A549 (cell line): Measurements from ENCODE around the gene ZNHIT6. TPM values are rescaled to one million over a fixed set of nuclear protein-coding genes. Genes with fewer than 3 reads are reported as not detected.

Experiments
- ATAC-seq, 2 experiments: fragments of 200-7000 bp in 1 of 2; fragments of >200 bp in 1 of 2; cut with Nextera tagmentation in 1 of 2; cut with Tn5 transposase in 1 of 2; 3 replicates each; pipeline versions ENCODE4 v1.8.0 to v1.9.1; 2018 to 2020; ENCODE audit warnings: mild to moderate bottlenecking in 1 of 2, moderate library complexity in 1 of 2
- CTCF ChIA-PET: fragments of 300-600 bp; sonication (Branson Sonifier 250); formaldehyde crosslinking; extraction: SDS; loops from one replicate; lab custom pipeline; 2021; ENCODE audit warnings: antibody characterized with exemption, inconsistent platforms; lab: Yijun Ruan, JAX
- POLR2A ChIA-PET: fragments of 350-600 bp; formaldehyde crosslinking; extraction: SDS; loops from one replicate; lab custom pipeline; 2021; ENCODE audit warnings: antibody characterized with exemption, inconsistent platforms; lab: Yijun Ruan, JAX
- DNase-seq, 2 experiments: peaks; one replicate each; pipeline versions ENCODE4 v3.0.0 to v3.0.0-alpha.2; 2011 to 2016; ENCODE audit warnings: low read depth in 1 of 2, low spot score in 1 of 2
- FAIRE-seq: peaks from 2 replicates; lab custom pipeline; 2011; peaks lifted over from hg19 to GRCh38; lab: Jason Lieb, UNC
- H3K27ac ChIP-seq, 2 experiments: fragments of >200 bp; sonication (Bioruptor Twin); formaldehyde crosslinking; 3 replicates each; pipeline ENCODE4 v1.5.1; 2016 to 2017
- H3K4me1 ChIP-seq: fragments of >200 bp; sonication (Bioruptor Twin); formaldehyde crosslinking; 3 replicates; pipeline ENCODE4 v1.6.1; 2016
- H3K4me2 ChIP-seq: fragments of >200 bp; sonication (Bioruptor Twin); formaldehyde crosslinking; 3 replicates; pipeline ENCODE4 v1.6.1; 2016
- H3K4me3 ChIP-seq: fragments of >200 bp; sonication (Bioruptor Twin); formaldehyde crosslinking; 3 replicates; pipeline ENCODE4 v1.5.1; 2016
- H3K9me3 ChIP-seq: fragments of >200 bp; sonication (Bioruptor Twin); formaldehyde crosslinking; 3 replicates; pipeline ENCODE4 v1.6.1; 2016
- ATOH8 ChIP-seq: fragments of 250-450 bp; sonication (Bioruptor Pico); IDR thresholded peaks from 2 replicates; pipeline ENCODE4 v1.5.0; 2020; ENCODE audit warnings: low read depth, mild to moderate bottlenecking, moderate library complexity
- BCL3 ChIP-seq: fragments of >200 bp; sonication (Bioruptor Twin); formaldehyde crosslinking; IDR thresholded peaks from 3 replicates; pipeline ENCODE4 v1.6.1; 2016
- BHLHE40 ChIP-seq: IDR thresholded peaks from 2 replicates; pipeline ENCODE4 v1.6.1; 2012; ENCODE audit warnings: low read depth, low read length, inconsistent platforms
- CBX2 ChIP-seq: fragments of 200-600 bp; sonication (generic); IDR thresholded peaks from 2 replicates; pipeline ENCODE4 v1.6.1; 2016; ENCODE audit warnings: low read depth, mild to moderate bottlenecking, borderline replicate concordance
- CEBPB ChIP-seq, 2 experiments: fragments of >200 bp in 1 of 2; sonication (Bioruptor Twin) in 1 of 2; formaldehyde crosslinking in 1 of 2; IDR thresholded peaks; 2 replicates each; pipeline ENCODE4 v1.6.1; 2012 to 2016
- CHD4 ChIP-seq: fragments of 200-600 bp; sonication (generic); IDR thresholded peaks from 2 replicates; pipeline ENCODE4 v1.6.1; 2016; ENCODE audit warnings: antibody characterized with exemption, mild to moderate bottlenecking, borderline replicate concordance
- FOSB ChIP-seq: fragments of 250-450 bp; sonication (Bioruptor Pico); IDR thresholded peaks from 2 replicates; pipeline ENCODE4 v1.5.0; 2020; ENCODE audit warnings: mild to moderate bottlenecking, moderate library complexity
- GATA3 ChIP-seq: IDR thresholded peaks from 2 replicates; pipeline ENCODE4 v1.6.1; 2012; ENCODE audit warnings: borderline replicate concordance
- HDAC2 ChIP-seq: fragments of 200-600 bp; sonication (generic); IDR thresholded peaks from 2 replicates; pipeline ENCODE4 v1.6.1; 2016
- HES2 ChIP-seq: fragments of >200 bp; sonication (Bioruptor Twin); formaldehyde crosslinking; IDR thresholded peaks from 2 replicates; pipeline ENCODE4 v1.6.1; 2016
- HEYL ChIP-seq: fragments of 250-450 bp; sonication (Bioruptor Pico); IDR thresholded peaks from 2 replicates; pipeline ENCODE4 v1.8.0; 2021; ENCODE audit warnings: mild to moderate bottlenecking, moderate library complexity
- HOXB13 ChIP-seq: fragments of 250-450 bp; sonication (Bioruptor Pico); IDR thresholded peaks from 2 replicates; pipeline ENCODE4 v1.5.0; 2020; ENCODE audit warnings: low read depth, mild to moderate bottlenecking, moderate library complexity
- KDM5A ChIP-seq: fragments of 200-600 bp; sonication (generic); IDR thresholded peaks from 2 replicates; pipeline ENCODE4 v1.6.1; 2016; ENCODE audit warnings: antibody characterized with exemption, mild to moderate bottlenecking
- MAFK ChIP-seq: fragments of 450-650 bp; IDR thresholded peaks from 2 replicates; pipeline ENCODE4 v1.6.1; 2014; ENCODE audit not compliant: partially characterized antibody
- NPAS2 ChIP-seq: fragments of 250-450 bp; sonication (Bioruptor Pico); IDR thresholded peaks from 2 replicates; pipeline ENCODE4 v1.8.0; 2022; ENCODE audit warnings: mild to moderate bottlenecking, moderate library complexity, borderline replicate concordance
- NR3C1 ChIP-seq: fragments of >200 bp; sonication (Bioruptor Twin); formaldehyde crosslinking; IDR thresholded peaks from 3 replicates; pipeline ENCODE4 v1.6.1; 2017
- PBX3 ChIP-seq: IDR thresholded peaks from 2 replicates; pipeline ENCODE4 v1.6.1; 2012
- PHF8 ChIP-seq: fragments of 200-600 bp; sonication (generic); IDR thresholded peaks from 2 replicates; pipeline ENCODE4 v1.6.1; 2016; ENCODE audit warnings: low read depth, mild to moderate bottlenecking, antibody characterized with exemption, moderate library complexity, borderline replicate concordance
- POLR2A ChIP-seq: IDR thresholded peaks from 2 replicates; pipeline ENCODE4 v1.6.1; 2012; ENCODE audit warnings: mild to moderate bottlenecking, low read length
- POLR2AphosphoS2 ChIP-seq: conservative IDR thresholded peaks from 2 replicates; pipeline ENCODE4 v1.6.1; 2012; ENCODE audit warnings: low read length, improper control_type of control experiment, inconsistent platforms
- RARB ChIP-seq: fragments of 250-450 bp; sonication (Bioruptor Pico); IDR thresholded peaks from 2 replicates; pipeline ENCODE4 v1.8.0; 2021; ENCODE audit warnings: mild to moderate bottlenecking, moderate library complexity
- RNF2 ChIP-seq: fragments of 200-600 bp; sonication (generic); IDR thresholded peaks from 2 replicates; pipeline ENCODE4 v1.6.1; 2016; ENCODE audit warnings: low read depth, mild to moderate bottlenecking, antibody characterized with exemption, moderate library complexity, borderline replicate concordance
- SMC3 ChIP-seq: fragments of >200 bp; sonication (Bioruptor Twin); formaldehyde crosslinking; IDR thresholded peaks from 3 replicates; pipeline ENCODE4 v1.6.1; 2018; ENCODE audit warnings: inconsistent platforms
- ZFP36 ChIP-seq: fragments of 450-650 bp; IDR thresholded peaks from 2 replicates; pipeline ENCODE4 v1.6.1; 2014; ENCODE audit warnings: borderline replicate concordance; ENCODE audit not compliant: partially characterized antibody
- ZNF302 ChIP-seq: fragments of 250-450 bp; sonication (Bioruptor Pico); IDR thresholded peaks from 2 replicates; pipeline ENCODE4 v1.9.0; 2021; ENCODE audit warnings: inconsistent platforms, mild to moderate bottlenecking, moderate library complexity
- WGBS: methylation state at CpG from one replicate; pipeline ENCODE4 v1.1.6; 2017; ENCODE audit errors: missing lambda C conversion rate; 5-methylcytosine and 5-hydroxymethylcytosine counted together
- polyA plus RNA-seq, 4 experiments: library from polyadenylated mRNA; depleted of rRNA in 3 of 4; stranded (reverse); fragments of >200 nt; fragmentation: RNase III in 1 of 4; extraction: RNeasy Plus Mini Kit Qiagen cat#74134 plus additional on column Dnase treatment in 1 of 4; gene quantifications; 2 replicates in 3 of 4; 3 replicates in 1 of 4; pipeline ENCODE4 v1.2.3, GENCODE V29; 2011 to 2017

ZNHIT6 gene
- polyA plus RNA-seq, 2 of the 4 experiments (the other 2 are of a cell fraction): 20.3 to 31.4 TPM

GRCh38 chr1:85624361-85624760 lies 83.9 kb downstream of the ZNHIT6 start:
- no peak overlapping the region for H3K4me2 ChIP-seq
- peaks cover 25% of the 10 kb centered on the region for H3K9me3 ChIP-seq
- ATAC-seq (no peak), DNase-seq (no peak), FAIRE-seq (no peak)
- no peak overlapping the region for H3K27ac ChIP-seq
- CTCF ChIA-PET: interaction anchor here (1.0 to 1.3 kb wide), 2 partner anchors 43 to 316 kb away, joined by 3 read pairs; no protein-coding TSS in a partner anchor
- peaks cover 17% of the 10 kb centered on the region for H3K4me1 ChIP-seq
- WGBS: 84% methylated on average over 4 of the region's 4 CpGs
- TF ChIP-seq HEYL (CRISPR knock-in tag) (no peak), NR3C1 (no peak), CBX2 (no peak), BCL3 (no peak), NPAS2 (CRISPR knock-in tag) (no peak), POLR2A (no peak), BHLHE40 (no peak), PHF8 (no peak), RNF2 (no peak), ZNF302 (no peak), CHD4 (no peak), FOSB (CRISPR knock-in tag) (no peak), ATOH8 (CRISPR knock-in tag) (no peak), HDAC2 (no peak), SMC3 (no peak), HOXB13 (no peak), ZFP36 (no peak), GATA3 (no peak), PBX3 (no peak), RARB (CRISPR knock-in tag) (no peak)
- POLR2A ChIA-PET: no interaction called here
- no peak overlapping the region for H3K4me3 ChIP-seq

- FAIRE-seq (no peak), ATAC-seq (no peak), DNase-seq (no peak)
- TF ChIP-seq HES2 (no peak), FOSB (CRISPR knock-in tag) (no peak), BHLHE40 (no peak), CEBPB (IDR thresholded peaks at IDR 0.05) (no peak), SMC3 (no peak), MAFK (no peak), POLR2AphosphoS2 (no peak), KDM5A (no peak), CBX2 (no peak)
- H3K9me3 ChIP-seq: peaks cover 25% of the 10 kb centered on the region
- no peak overlapping the region for H3K4me2 ChIP-seq
- WGBS: 77% methylated on average over 1 of the region's 1 CpG
- POLR2A ChIA-PET: no interaction called here
- H3K27ac ChIP-seq: no peak overlapping the region
- H3K4me1 ChIP-seq: peaks cover 10% of the 10 kb centered on the region
- CTCF ChIA-PET: interaction anchor here (1.5 kb wide), 1 partner anchor 10 kb away, joined by 4 read pairs; no protein-coding TSS in a partner anchor
- no peak overlapping the region for H3K4me3 ChIP-seq
Observed at GRCh38 chr1:85623061-85623471, 85.2 kb downstream of the ZNHIT6 start.
